SH-SY5Y (cell line): Measurements from ENCODE around the gene FMNL2.

Source experiments
- GATA2 ChIP-seq: IDR thresholded peaks from 2 replicates; pipeline ENCODE4 v1.6.1; 2011; ENCODE audit warnings: mild to moderate bottlenecking, low read depth, low read length
- GATA3 ChIP-seq: IDR thresholded peaks from 2 replicates; pipeline ENCODE4 v1.6.1; 2011; ENCODE audit warnings: low read depth, mild to moderate bottlenecking, low read length, moderate library complexity

DNA sequence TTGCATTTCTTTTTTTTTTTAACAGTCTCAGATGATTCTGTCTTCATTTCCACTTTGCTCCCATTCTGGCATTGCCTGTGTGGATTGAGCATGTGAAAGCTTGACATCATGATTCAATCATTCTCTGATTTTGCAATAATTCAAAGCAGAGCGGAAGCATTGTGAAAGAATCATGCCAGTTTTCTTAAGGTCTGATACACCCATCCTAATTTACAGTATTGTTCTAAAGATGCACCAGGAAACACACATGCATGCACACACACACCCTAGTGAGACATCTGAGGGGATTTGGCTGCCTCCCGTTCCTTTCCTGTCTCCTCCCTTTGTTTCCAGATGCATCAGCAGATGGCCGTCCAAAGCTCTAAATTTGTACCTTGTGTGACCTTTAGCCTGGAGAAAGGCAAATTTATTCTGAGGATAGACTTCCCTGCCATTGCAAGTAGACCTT, 97.3 kb downstream of the FMNL2 start:
- no peak for TF ChIP-seq GATA2
- no peak for TF ChIP-seq GATA3
